HG02981 (cell line): ENCODE data around the gene NSUN6.
"Not testable (repeated sequence)": the region's sequence is repeated elsewhere in the genome, so short reads cannot be mapped to it uniquely, and the experiment has no call there.

ENCODE experiments used
- ATAC-seq: cut with Tn5 transposase; IDR thresholded peaks from one replicate; pipeline ENCODE4 v1.9.1; 2021; ENCODE audit warnings: mild to moderate bottlenecking, moderate library complexity; ENCODE audit not compliant: unreplicated experiment

Gene NSUN6

DNA sequence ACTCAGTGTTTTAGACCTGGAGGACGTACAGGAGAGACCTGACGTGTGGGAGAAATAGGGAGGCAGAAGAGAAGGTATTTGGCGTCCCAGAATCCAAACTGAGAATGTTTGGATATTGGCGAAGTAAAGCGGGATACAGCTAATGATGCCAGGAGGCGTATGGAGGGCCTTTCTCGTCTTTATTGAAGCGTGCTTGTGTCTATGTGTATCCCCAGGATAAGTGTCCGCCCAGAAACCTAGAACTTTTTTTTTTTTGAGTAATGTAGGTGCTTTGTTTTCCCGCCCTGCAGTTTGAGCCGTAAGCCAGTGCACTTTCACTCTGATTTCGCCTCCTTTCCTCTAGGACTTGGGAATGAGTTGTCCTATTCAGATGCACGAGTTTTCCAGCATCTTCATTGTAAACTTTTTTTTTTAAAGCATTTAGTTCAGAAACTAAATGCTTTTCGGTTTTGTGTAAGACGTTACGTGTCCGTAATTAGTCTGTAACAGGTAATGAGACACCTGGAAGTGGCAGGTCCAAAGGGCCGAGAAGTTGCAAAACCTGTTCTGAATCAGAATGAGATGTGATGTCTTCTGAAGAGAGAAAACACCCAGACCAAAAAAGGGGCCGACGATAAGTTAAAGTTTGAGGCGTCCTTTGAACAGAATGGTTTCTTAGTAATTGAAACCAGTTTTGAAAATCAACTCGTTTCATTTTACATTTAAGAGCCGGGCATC lies 8.6 kb upstream of the NSUN6 start:
- peak; percentile 20 for ATAC-seq

DNA sequence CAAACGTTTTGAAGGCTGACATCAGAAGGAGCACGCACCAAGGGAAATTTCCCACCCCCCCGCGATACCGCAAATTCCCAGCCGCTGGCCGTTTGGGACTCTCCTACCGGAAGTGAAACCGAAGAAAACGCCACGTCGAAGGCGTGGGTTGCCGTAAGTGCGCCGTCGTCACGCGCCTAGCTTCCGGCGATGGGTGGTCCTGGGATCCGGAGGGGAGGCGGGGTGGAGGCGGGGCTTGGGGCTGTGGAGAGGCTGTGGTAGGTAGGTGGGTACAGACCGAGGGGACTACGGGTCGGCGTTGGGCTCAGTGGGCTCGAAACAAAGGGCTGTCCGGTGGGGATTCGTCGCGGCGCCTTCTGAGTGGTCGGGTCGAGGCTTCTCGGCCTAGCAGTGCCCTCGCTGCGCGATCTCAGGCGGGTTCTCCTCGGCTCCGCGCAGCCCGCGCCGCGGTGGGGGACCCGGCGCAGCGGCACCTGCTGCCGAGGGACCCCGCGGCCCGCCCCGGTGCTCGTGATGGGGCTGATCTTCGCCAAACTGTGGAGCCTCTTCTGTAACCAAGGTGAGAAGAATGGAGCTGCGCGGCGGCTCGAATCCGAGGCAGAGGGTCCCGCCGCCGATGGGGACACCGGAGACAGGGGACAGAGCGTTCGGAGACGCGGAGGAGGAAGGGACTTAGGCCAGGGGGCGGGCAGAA lies 7.9 kb upstream of the NSUN6 start, which contains the start of gene ARL5B:
Gene ARL5B (plus strand): TSS at position 307 of the 694 bp plus-strand sequence. CDS start 207 bp downstream, at position 514.
- ATAC-seq = peak; percentile 87

DNA sequence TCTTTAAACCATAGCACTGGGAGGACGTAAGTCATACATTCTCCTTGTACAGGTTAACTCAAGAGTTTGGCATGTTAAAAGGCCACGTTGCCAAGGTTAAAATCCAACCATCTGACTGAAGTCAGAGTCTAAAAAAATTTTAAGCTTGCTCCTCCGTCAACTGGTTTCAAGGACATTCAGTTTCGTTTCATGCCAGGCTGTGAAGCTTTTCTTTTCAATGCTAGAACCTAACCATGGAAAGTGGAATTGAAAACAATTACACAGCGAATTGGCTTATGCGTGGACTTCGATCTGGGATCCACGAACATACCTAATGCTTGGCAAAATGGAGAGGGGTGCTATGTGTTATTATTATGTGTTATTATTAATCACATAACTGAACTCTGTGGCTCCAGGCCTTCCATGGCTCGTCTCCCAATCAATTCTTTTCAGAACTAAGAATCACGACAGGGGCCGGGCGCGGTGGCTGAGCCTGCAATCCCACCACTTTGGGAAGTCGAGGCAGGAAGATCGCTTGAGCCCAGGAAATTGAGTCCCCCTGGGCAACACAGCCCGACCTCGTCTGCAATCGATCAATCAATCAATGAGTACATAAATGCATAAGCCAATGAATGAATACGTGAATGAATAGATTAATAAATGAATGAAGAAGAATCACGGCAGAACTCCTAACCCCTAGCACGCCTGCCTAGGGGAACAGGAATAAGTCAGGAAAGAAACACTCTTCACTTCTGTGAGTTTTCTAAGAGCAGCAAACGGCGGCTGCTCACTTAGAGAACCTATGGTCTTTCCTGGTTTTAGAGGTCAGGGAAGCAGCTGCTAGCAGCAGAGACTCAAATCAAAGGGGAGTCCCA lies 7.1 kb upstream of the NSUN6 start:
- peak; percentile 1 for ATAC-seq

DNA sequence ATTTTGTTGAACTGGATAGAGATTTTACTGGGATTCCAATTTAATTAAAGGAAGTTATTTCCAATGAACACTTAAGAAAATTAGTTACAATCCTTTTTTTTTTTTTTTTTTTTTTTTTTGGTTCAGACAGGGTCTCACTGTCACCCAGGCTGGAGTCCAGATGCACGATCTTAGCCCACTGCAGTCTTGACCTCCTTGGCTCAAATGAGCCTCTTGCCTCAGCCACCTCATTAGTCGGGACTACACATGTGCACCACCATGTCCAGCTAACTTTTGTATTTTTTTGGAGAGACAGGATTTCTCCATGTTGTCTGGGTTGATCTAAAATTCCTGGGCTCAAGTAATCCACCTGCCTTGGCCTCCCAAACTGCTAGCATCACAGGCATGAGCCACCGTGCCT lies 5.3 kb upstream of the NSUN6 start:
- ATAC-seq = no peak

DNA sequence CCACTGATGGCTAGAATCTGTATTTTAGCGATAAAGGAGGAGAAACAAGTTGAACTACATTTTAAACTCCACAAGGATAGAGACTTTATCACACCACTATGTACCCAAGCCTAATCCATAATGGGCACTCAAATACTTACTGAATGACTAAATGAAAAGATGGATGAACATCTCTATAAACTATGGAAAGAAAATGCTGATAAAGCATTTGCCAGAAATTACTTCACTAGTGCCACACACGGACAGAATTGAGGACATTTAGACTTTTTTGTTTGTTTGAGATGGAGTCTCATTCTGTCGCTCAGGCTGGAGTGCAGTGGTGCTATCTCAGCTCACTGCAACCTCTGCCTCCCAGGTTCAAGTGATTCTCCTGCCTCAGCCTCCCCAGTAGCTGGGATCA lies 1.7 kb upstream of the NSUN6 start:
- ATAC-seq = no peak

DNA sequence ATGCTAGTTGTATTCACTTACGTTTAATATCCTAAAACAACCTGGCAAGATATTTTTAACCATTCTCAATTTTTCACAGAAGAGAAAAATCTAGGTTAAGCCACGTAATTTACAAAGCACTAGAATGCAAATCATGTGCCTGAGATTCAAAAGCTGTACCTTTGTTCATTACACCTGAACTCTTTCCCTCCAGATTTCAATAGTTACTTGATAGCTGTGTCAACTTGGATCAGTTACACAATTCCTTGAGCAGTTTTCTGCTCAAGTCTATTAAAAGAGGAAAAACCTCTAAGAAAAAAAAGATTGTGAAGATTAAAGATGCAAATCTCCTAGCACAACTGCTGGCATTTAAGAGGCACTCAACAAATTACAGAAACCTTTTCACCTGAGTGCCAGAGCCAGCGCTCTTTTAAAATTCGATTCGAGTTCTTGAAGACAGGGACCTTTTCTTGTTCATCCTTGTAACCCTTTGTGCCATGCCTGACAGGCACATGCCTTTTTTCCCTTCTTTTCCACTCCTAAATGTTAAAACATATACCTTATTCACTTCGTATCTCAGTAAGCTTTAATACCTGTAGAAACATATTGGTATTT lies 886 bp downstream of the NSUN6 start:
- ATAC-seq = no peak

DNA sequence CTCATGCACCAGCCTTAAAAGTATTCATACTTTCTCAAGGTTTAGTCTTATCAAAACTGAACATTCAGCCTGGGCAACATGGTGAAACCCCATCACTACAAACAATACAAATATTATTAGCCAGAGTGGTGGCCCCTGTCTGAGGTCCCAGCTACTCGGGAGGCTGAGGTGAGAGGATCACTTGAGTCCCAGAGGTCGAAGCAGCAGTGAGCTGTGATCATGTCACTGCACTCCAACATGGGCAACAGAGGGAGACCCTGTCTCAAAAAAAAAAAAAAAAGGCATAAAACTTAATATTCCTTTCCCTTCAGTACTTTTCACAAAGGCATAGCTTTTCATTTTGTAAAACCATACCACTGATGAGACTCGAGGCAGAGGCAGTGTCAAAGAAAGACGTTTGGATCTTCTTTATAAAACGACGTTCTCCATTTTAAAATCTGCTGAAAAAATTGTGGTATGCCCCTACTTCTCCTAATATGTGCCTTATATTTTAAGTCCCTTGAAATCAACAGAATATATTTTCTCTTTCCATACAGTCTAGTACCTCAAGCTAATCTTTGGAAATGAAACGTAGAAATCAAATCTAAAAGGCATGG lies 1.9 kb downstream of the NSUN6 start:
- no peak for ATAC-seq

DNA sequence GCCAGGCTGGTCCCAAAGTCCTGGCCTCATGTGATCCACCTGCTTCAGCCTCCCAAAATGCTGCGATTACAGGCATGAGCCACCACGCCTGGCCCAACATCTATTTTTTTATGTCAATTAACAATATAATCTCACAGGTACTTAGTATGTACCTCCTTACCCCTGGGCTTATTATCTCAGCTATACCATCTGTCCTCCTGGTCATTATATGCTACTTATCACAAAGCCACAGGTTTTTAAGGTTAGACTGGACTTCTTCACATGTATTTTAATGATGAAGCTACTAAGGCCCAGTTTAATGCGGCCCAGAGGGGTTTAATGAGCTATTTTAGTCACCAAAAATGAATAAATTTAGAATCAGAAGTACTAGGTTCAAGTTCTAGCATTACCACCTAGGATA lies 3.4 kb downstream of the NSUN6 start:
- no peak for ATAC-seq

DNA sequence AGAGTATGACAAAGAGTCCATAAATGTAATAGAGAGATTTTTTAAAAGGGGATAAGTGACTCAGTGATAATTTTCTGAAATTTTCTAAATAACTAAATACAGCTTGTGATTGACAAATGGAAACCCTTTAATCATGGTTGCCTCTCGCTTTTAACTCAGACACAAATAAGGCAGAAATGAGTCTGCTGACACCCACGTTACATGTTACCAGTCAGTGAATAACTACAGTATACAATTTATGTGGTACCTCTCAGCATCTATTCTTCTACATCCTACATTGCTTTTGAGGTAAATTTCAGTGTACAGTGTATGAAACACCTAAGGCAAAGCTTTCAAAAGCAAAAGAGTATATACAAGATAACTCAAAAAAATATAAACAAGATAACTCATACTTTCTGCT lies 4.2 kb downstream of the NSUN6 start:
- ATAC-seq = no peak

DNA sequence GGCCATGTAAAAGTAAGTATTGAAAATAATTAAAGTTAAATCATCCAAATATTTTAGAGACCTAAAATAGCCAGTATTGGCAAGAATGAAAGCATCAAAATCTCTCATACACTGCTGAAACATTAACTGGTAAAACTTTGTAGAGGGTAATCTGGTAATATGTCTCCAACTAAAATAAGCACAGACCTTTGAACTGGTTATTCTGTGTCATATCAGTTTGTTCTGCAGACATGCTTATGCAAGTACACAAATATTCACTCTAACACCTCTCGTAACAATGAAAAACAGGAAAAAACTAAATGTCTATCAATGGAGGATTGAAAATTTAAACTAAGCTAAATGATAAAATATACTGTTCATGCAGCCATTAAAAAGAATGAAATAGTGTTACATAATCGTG lies 11.7 kb downstream of the NSUN6 start:
- not testable (repeated sequence) for ATAC-seq

DNA sequence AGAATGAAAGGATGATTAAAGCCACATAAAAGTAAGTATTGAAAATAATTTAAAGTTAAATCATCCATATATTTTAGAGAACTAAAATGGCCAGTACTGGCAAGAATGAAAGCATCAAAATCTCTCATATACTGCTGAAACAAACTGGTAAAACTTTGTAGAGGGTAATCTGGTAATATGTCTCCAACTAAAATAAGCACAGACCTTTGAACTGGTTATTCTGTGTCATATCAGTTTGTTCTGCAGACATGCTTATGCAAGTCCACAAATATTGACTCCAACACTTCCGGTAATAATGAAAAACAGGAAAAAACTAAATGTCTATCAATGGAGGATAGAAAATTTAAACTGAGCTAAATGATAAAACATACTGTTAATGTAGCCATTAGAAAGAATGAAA lies 14.0 kb downstream of the NSUN6 start:
- not testable (repeated sequence) for ATAC-seq

DNA sequence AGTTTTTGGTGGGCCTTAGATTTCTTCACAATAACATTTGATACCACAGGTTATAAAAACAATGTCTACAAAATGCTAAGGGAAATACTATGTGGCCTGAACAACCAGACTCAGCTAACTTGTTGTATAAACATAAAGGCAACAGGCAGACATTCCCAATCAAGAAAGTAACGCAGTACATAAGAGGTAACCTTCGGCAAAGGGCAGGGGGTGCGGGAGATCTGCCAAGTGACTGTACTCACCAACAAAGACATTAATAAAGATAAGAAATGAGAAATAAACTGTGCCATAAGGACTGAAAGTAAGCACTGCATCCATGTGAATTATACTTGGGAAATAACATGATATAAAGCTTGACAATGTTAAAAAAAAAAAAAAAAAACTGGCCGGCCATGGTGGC lies 15.4 kb downstream of the NSUN6 start:
- ATAC-seq = no peak

DNA sequence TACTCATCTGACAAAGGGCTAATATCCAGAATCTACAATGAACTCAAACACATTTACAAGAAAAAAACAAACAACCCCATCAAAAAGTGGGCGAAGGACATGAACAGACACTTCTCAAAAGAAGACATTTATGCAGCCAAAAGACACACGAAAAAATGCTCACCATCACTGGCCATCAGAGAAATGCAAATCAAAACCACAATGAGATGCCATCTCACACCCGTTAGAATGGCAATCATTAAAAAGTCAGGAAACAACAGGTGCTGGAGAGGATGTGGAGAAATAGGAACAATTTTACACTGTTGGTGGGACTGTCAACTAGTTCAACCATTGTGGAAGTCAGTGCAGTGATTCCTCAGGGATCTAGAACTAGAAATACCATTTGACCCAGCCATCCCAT lies 18.9 kb downstream of the NSUN6 start:
- ATAC-seq = not testable (repeated sequence)

DNA sequence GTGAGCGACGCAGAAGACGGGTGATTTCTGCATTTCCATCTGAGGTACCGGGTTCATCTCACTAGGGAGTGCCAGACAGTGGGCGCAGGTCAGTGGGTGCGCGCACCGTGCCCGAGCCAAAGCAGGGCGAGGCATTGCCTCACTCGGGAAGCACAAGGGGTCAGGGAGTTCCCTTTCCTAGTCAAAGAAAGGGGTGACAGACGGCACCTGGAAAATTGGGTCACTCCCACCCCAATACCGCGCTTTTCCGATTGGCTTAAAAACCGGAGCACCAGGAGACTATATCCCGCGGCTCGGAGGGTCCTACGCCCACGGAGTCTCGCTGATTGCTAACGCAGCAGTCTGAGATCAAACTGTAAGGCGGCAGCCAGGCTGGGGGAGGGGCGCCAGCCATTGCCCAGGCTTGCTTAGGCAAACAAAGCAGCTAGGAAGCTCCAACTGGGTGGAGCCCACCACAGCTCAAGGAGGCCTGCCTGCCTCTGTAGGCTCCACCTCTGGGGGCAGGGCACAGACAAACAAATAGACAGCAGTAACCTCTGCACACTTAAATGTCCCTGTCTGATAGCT lies 23.9 kb downstream of the NSUN6 start:
- not testable (repeated sequence) for ATAC-seq

DNA sequence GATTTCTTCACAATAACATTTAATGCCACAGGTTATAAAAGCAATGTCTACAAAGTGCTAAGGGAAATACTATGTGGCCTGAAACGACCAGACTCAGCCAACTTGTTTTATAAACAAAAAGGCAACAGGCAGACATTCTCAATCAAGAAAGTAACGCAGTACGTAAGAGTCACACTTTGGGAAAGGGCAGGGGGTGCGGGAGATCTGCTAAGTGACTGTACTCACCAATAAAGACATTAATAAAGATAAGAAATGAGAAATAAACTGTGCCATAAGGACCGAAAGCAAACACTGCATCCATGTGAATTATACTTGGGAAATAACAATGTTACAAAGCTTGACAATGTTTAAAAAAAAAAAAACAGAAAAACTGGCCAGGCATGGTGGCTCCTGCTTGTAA lies 25.5 kb downstream of the NSUN6 start:
- ATAC-seq = no peak

DNA sequence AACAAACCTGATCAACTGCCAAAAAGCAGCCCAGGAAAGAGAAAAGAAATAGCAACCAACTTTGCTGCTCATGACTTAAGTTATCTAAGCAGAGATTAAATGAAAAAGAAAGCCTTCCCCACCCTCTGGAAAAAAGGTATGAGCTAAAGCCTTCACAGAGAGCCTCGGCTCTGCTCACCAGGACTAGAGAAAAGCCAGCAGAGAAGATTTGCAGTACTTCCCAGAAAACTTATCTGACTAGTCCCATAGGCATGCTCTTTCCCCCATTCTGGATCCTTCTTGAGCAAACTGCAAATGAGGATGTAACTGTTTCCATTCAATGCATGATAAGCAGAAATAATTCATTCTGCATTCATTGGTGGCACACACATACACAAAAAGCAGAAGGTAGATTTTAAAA lies 27.7 kb downstream of the NSUN6 start:
- not testable (repeated sequence) for ATAC-seq

DNA sequence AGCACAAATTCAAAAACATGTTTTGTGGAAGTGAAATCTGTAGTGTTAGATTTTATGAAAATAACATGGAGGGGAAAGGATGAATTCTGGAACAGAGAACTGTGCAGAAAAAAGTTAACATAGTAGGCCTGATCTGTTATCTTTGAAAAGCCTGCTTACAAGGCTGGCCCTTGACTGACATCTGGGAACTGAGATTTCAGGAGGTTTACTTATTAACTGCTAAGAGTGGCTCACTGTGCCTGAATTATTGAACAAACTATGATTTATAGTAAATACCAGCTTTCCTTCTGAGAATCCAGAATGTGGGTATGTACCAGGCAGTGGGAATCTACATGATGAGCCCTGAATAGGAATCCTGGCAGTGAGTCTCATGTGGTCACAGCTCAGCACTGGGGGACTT lies 30.5 kb downstream of the NSUN6 start:
- ATAC-seq = no peak

DNA sequence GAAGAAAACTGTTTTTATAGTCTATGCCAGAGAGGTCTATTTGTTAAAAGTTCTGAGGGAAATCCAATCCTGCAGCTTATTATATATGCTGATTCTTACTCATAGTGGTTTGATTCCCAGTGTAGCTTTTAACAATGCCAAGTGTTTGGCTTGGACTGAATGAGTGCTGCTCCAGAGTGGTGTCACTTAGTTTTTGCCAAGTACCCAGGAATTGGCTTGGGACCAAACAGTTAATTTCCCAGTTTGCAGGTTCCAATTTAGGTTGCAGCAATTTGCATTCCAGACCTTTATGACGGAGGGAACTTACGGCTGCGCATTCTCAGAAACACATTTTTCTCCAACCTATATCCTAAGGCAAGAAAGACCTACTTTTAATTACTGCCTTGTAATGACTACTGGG lies 32.4 kb downstream of the NSUN6 start:
- ATAC-seq = no peak

DNA sequence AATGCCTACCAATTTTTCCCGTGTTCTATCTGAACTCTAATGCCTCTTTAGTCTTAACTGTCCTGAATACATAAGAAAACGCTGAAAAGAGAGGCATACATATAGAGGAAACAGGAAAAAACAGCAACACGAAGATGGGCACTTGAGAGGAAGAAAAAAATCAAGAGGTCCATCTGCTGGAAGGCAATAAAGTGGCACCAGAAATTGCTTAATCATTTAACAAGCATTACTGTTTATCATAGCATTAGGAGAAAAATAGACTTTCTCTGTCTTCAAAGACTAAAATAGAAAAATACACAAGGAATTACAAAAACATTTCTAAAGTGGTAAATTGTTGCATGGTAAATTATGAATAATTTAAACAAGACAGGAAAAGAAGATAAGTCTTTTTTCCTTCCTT lies 35.0 kb downstream of the NSUN6 start:
- no peak for ATAC-seq

DNA sequence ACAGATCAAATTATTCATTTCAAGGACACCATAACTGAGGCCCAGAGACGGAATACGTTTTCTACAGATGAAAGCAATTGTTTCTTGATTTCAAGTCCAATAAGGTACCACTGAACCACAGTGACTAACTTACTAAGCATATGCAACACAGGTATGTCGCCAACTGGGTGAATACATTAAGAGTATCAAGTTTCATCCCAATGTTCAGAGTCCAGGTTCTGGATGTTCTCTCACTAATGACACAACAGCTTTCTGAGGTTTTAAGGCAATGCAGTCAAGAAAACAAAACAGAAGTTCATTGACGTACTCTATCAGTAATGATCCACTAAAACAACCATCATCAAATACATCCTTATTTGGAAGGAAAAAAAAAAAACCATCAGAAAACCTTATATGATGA lies 35.8 kb downstream of the NSUN6 start:
- ATAC-seq = no peak

DNA sequence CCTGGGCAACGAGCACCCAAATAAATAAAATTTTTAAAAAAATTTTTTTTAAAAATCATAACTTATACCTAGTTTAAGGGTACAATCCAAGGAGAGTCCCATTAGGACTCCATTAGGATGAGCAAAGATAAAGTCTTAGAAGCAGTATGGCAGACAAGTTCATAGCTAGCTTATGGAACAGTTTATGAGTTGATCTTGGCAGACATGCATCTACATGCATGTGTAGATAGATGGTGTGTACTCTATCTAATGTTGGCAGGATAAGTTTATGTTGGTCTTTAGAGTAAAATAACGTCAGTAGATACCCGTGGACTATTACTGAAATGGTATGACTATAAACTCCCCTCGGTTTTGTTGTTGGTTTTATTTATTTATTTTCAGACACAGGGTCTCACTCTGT lies 40.2 kb downstream of the NSUN6 start:
- ATAC-seq = no peak
